Stimulated activated CD8-positive, alpha-beta memory T cell treated with anti-CD3 and anti-CD28 coated beads, Interleukin-7, amount 100 ng/mL, for 1 hour (primary cell): ENCODE data around the gene CBX6.
"Not testable (repeated sequence)": the region's sequence is repeated elsewhere in the genome, so short reads cannot be mapped to it uniquely, and the experiment has no call there.

ENCODE experiments used
- DNase-seq, 2 donors: peaks; one replicate each; pipeline ENCODE4 v3.0.0-alpha.2; 2020; ENCODE audit warnings: low read depth in 2 of 2

The CBX6 gene

GRCh38 chr22:38872172-38872830 lies at the start of gene CBX6:
Gene CBX6 (minus strand): TSS chr22:38872216. CDS start chr22:38872190, 26 bp downstream.
- peak; percentile 88 to 91 for DNase-seq

- no peak for DNase-seq
Measured at GRCh38 chr22:38921806-38922205, 49.8 kb upstream of the CBX6 start.

GRCh38 chr22:38921120-38921519 lies 49.1 kb upstream of the CBX6 start:
- no peak for DNase-seq

GRCh38 chr22:38919631-38920190 lies 47.7 kb upstream of the CBX6 start:
- no peak for DNase-seq

DNA sequence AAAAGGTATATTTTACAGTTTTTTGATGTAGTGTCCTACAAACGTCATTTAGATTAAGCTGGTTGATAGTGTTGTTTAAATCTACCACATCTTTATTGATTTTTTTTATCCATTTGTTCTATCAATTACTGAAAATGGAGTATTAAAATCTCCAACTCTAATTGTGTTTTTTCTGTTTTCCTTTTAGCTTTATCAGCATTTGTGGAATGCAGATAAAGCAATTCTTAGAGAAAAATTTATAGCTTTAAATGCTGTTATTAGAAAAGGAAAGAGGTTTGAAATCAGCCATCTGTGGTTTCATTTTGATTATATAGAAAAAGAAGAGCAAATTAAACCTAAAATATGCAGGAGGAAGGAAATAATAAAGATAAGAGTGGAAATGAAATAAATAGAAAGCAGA lies 39.4 kb upstream of the CBX6 start:
- DNase-seq: no peak

DNA sequence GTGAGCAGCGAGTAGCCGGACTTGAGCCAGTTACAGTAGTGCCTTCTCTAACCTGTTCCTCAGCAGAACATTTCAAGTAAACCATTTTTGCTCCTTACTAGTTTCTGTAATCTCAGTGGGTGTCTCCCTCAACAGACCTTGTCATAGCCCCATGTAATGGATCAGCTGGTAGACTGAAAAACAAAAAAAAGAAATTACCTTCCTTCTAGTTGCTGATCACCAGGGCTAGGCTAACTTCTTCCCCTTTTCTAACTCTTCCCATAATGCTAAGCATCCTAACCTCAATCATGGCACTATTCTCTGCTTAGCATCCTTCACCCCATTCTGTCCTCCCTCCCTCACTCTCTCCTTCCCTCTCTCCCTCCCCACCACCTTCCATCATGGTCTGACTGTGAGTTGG lies 35.8 kb upstream of the CBX6 start:
- DNase-seq: no peak

GRCh38 chr22:38906052-38906451 lies 34.0 kb upstream of the CBX6 start:
- no peak for DNase-seq

DNA sequence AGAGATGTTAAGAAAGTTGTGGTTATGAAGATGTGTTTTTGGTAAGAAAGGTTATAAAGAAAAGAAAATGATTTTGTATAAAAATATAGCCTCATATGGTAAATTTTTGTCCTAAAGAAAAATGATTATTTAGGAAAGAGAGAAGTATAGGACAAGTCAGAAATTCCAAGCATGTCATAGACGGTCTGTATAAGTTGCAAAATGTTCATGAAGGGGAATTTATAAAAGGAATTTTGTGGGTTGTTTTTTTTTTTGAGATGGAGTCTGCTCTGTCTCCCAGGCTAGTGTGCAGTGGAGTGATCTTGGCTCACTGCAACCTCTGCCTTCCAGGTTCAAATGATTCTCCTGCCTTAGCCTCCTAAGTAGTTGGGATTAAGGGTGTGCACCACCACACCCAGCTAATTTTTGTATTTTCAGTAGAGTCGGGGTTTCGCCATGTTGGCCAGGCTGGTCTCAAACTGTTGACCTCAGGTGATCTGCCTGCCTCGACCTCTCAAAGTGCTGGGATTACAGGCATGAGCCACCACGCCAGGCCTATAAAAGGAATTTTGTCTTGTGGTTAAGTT lies 32.1 kb upstream of the CBX6 start:
- not testable (repeated sequence) for DNase-seq

GRCh38 chr22:38901111-38901641 lies 29.2 kb upstream of the CBX6 start:
- no peak for DNase-seq

DNA sequence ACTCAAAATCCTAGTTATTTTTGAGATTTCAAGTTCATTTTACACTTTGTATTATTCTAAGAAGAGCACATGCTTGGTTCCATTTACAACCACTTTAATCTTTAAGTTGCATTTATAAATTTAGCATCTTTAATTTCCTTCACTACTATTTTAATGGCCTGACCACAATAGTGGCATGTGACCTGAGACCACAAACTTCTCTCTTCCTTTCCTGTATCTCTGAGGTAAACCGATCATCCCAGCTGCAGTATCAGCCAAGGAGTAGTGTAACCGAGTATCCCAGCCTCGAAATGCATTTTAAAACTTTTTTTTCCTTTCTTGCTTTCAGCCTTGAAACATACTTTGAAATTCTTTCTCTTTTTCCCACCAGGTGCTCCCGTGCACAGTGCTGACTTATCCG lies 28.7 kb upstream of the CBX6 start:
- DNase-seq: no peak

DNA sequence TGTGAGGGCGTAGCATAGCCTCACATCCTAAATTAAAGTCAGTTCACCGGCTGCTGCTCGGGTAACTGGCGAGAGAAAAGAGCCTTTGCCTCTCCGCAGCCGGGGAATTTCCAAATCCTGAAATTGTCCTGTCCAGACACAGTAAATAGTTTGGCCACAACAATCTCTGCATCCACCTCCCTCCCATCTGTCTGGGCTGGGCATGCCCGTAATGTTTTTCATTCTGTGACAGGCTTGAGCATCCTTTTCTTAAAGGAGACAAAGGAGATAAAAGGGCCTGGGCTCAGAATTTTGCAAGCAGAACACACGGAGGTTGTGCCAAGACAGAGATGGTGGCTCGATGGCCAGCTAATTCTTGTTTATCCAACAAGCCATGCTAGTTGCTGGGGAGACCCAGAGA lies 19.2 kb upstream of the CBX6 start:
- no peak for DNase-seq

DNA sequence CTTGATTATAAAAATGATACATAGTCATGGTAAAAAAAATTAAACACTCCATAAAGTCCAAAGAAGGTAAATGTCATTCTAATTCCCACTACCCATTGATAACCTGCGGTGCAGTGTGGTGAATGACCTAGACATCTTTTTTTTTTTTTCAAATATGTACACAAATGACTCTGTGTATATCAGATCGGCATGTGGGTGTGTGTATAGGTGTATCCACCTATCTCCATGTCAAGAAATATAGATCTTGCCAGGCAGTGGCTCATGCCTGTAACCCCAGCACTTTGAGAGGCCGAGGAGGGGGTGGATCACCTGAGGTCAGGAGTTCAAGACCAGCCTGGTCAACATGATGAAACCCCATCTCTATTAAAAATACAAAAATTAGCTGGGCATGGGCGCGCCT lies 18.4 kb upstream of the CBX6 start:
- no peak for DNase-seq

GRCh38 chr22:38886333-38886732 lies 14.3 kb upstream of the CBX6 start:
- no peak for DNase-seq

- no peak for DNase-seq
Measured at GRCh38 chr22:38882972-38883622, 11.1 kb upstream of the CBX6 start.

DNA sequence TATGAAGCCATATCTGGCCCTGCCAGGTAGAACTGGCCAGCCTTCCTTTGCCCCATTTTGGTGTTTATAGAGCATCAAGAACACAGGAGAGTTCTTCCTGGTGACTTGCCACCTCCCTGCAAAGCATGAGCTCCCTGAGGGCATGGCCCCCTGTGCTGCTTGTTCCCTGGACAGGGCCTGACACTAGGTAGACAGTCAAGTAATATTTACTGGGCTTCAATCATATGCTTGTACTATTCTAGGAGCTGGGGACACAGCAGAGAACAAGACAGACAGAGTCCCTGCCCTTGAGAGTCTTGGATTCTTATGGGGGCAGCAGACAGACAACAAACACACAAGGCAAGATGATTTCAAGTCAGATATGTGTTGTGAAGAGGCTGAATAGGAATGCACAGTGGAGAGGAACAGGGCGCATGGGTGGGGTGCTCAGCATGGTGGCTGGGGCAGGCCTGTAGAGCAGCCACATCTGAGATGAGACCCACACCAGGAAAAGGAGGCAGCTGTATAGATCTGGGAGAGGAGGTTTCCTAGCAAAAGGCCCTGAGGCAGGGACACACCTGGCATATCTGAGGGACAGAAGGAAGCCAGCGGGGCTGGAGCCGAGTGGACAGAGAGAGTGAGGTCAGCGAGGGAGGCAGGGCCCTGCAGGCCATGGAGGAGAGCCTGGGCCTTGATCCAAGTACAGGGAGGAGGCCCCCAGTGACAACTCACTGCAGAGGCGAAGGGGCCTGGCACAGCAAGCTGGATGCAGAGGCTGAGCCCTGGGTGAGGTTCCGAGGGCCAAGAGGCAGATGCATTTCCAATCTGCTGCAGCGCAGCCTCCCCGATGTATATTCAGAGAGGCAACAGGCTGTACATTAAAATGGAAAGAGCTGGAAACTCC lies 10.2 kb upstream of the CBX6 start:
- DNase-seq: no peak

DNA sequence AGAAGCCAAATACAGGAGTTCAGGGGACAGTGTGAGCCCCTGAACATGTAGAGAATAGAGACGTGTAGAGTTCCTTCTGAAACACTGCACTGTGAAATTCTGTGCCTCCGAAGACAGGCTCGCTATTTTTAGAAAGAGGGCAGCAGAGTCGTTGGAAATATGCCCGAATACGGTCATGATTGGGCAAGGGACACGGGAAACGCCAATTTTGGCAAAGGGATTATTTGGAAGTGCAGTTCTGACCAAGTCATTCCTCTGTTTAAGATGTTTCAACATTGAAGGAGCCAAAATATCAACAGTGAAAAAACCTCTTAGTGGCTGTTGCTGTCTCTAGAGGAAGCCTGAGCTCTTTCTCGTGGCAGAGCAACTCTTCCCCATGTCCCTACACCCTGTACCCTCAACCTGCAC lies 9.5 kb upstream of the CBX6 start:
- DNase-seq: no peak

DNA sequence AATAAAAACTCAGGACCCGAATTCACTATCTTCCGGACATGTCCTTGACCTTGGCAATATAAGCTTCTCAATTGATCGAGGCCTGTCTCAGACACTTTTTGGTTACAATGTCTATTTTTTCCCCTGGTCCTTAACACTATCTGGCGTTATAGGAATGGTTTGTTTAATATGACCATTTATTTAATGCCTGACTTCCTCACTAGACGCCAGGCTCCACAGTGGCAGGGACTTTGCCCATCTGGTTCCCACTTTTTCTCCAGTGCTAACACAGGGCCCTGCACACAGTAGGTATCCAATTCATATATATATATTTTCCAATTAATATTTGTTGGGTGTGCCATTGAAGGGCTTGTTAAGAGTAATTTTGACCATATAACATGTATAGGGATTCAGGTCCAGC lies 7.9 kb upstream of the CBX6 start:
- no peak for DNase-seq

DNA sequence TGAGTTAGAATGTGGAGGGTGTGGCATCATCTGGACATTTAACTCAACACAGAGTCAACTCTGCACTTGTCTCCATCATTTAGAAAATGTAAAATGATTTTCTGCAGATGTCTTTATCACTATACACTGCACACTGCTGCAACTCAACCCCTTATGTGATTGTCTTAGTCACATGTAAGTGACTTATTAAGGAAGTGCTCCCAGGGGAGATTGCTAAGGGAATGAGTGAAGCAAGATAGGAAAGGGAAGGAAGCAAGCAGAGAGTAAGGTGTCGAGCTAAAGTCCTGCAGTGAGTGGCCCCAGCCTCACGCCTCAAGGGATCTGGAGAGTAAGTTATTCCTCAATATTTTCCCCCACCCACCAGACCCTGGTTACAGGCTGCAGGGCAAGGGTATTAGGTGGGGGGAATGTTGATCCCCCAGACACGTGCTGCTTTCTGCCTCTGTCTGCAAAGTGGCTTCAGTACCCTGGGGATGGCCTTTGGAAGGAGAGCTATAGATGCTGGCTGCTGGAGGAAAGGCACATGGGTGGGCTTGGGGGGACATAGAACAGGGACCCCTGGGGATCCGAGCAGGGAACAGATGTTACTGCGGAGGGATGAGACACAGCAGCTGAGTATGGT lies 7.2 kb upstream of the CBX6 start:
- no peak for DNase-seq

DNA sequence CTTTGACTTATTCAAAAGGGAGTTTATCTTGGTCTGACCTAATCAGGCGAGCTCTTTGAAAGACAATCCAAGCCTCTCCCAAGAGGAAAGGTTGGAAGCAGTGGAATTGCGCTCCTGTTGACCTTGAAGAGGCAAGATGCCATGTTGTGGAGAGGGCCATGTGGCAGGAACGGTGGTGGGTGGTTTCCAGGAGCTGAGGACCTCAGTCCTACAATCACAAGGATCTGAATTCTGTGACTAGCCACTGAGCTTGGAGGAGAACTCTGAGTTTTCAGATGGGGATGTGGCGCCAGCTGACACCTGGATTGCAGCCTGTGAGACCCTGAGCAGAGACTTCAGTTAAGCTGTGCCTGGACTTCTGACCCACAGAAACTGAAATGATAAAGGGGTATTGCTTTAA lies 6.0 kb upstream of the CBX6 start:
- no peak for DNase-seq

DNA sequence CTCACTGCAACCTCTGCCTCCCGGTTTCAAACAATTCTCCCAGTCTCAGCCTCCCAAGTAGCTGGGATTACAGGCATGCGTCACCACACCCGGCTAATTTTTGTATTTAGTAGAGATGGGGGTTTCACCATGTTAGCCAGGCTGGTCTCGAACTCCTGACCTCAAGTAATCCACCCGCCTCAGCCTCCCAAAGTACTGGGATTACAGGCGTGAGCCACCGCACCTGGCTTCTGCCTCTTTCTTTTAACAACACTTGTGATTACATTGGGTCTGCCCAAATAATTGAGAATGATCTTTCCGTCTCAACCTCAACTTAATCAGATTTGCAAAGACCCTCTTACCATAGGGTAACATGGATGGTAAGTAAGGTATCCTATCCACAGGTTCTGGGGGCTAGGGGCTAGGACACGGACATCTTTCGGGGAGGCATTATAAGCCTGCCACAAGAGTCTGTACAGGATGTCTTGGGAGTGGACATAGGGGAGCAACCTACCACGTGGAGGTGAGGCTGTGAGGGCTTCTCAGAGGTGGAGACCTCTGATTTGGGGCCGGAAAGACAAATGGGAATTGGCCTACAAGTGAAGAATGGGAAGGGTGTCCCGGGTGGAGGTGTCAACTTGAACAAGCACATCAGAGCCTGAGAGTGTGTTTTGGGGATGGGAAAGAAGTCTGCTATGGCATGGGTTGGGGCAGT lies 2.7 kb upstream of the CBX6 start:
- no peak for DNase-seq
